ENCODE results near the gene HOXA6.

The HOXA6 gene

GRCh38 chr7:27108390-27109127 is 39.0 kb downstream of the HOXA6 start:
- DNase-seq (ENCODE audit: low spot score): no peak

DNA sequence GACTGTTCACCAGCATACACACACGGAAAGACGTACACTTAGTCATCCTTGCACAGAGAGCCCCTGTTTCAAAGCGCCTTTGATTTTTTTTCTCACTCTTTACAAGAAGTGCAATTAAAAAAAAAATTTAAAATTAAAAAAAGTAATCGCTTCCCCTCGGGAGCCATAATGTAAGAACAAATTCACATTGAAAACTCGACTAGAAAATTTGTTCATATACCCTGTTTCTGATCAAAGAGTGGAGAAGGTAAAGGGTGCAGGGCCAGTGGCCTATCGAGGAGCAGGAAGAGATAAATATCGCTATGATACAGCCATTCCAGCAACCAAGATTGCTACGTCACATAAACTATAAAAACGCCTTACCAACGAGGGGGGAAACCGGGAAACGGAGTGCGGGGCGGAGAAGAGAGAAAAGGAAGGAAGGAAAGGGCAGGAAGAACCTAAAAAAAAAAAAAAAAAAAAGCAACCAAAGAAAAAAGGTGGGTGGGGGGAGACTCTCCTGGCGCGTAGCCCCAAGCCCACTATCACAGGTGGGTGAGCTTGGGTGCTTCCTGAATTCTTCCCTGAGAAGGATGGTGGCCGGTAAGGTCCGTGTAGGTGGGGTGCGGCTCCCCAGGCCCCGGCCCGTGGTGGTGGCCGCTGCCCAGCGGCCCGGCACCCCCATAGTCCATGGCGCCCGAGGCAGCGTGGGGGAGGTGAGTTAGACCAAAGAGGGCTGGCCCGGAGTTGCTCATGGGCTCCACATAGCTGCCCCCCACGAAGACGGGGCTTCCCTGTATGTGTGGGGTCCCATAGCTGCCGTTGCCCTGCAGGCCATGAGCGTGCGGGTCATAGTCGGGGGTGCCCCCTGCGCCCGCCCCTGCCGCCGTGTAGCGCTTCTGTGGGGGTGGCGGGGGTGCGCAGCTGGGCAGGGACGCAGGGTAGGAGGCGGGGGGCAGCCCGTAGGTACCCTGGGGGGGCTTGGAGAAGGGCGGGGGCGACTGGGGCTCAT is 39.9 kb downstream of the HOXA6 start:
- DNase-seq (ENCODE audit: low spot score): no peak

GRCh38 chr7:27106901-27107240 is 40.7 kb downstream of the HOXA6 start:
- no peak for DNase-seq (ENCODE audit: low spot score)

DNA sequence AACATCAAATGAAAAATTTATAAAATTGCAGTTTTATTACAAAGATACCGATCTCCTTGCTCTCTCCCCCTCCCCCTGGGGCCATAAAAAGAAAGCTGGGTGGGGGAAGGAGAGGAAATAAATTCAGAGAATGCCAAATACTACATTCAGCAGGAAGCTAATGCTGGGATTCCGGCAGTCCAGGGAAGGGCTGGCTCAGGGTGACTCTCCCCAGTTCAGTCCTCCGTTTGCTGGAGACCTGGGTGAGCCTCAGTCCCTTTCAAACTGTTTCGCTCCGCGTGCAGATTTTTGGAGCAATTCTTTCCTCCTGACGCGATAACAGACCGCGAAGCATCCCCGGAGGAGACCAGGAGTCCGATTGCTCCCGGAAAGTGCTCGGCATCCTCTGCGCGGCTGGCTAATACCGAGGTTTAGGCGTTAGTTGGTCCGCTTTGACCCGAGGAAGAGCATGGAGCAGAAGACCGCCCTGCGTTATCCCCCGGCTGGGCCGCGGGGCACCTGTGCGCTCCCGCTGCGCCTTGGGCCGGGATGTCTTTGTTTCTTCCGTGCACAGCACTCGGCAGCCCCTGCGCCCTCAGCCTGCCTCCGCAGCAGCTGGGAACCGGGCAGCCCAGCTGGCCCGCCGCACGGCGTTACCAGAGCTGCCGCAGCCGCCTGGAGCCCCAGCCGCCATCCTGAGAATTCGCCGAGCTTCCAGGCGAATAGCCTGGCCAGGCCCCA is 41.2 kb downstream of the HOXA6 start:
- no peak for DNase-seq (ENCODE audit: low spot score)

- no peak for DNase-seq (ENCODE audit: low spot score)
Observed at GRCh38 chr7:27105301-27106031, 42.1 kb downstream of the HOXA6 start.

- no peak for DNase-seq (ENCODE audit: low spot score)
Observed at GRCh38 chr7:27104341-27105058, 43.1 kb downstream of the HOXA6 start.

- no peak for DNase-seq (ENCODE audit: low spot score)
Observed at GRCh38 chr7:27103489-27104226, 43.9 kb downstream of the HOXA6 start.

- DNase-seq (ENCODE audit: low spot score): no peak
Observed at GRCh38 chr7:27102581-27103442, 44.8 kb downstream of the HOXA6 start, which contains the start of gene HOXA2. Gene HOXA2 (minus strand): TSS chr7:27102683. CDS start chr7:27102500, 183 bp downstream.

DNA sequence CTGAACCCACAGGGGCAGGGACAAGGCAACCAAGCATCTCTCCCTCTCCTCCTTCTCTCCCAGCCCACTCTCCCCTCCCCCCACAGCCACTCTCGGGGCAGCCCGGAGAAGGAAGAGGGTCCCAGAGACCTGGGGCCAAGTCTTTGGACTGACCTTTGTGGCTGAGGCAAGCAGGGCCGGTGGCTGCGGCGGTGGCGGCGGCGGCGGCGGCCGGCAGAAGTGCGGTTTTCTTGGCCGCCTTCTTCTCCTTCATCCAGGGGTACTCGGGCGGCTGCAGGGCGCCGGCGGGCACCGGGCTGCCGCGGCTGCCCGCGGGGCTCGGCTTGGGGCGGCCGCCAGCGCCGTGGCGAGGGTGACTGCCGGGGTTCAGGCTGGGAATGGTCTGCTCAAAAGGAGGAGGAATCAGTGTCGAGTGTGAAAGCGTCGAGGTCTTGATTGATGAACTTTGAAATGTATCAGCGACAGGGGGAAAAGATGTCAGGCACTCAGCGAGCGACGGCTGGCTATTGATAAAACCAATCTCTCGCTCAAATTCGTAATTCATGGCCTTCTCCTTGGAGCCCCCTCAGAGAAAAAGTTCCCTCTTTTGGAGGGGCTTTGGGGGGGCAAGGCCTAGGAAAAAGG is 45.5 kb downstream of the HOXA6 start:
- DNase-seq (ENCODE audit: low spot score): no peak

DNA sequence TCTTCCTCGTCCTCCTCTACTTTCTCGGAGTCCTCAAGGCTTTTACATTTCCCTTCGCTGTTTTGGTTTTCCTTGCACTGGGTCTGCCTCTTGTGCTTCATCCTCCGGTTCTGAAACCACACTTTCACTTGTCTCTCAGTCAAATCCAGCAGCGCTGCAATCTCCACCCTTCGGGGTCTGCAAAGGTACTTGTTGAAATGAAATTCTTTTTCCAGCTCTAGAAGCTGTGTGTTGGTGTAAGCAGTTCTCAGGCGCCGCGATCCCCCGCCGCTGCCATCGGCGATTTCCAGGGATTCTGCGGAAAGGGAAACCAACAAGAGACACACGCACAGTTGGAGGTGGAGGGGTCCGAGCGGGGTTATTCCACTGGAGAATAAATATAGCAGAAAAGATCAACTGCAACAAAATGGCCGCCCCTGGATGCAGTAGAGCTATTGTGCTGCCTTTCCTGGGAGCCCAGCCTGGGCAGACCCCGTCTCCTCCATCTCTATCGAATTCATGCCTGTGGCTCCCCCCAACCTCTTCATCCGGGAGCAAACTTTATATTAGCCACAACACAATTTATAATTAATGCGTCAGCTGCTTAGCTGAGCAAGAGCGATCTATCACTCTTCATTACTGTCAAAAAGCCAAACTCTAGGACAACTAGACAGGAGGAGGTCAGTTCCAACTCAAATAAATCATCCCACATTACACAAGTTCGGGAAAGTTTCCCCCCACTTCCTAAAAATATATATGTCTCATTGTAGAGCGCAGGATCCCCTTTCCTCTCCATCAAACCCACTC is 46.2 kb downstream of the HOXA6 start:
- DNase-seq (ENCODE audit: low spot score): no peak

- DNase-seq (ENCODE audit: low spot score): no peak
Observed at GRCh38 chr7:27100694-27101170, 46.8 kb downstream of the HOXA6 start.

DNA sequence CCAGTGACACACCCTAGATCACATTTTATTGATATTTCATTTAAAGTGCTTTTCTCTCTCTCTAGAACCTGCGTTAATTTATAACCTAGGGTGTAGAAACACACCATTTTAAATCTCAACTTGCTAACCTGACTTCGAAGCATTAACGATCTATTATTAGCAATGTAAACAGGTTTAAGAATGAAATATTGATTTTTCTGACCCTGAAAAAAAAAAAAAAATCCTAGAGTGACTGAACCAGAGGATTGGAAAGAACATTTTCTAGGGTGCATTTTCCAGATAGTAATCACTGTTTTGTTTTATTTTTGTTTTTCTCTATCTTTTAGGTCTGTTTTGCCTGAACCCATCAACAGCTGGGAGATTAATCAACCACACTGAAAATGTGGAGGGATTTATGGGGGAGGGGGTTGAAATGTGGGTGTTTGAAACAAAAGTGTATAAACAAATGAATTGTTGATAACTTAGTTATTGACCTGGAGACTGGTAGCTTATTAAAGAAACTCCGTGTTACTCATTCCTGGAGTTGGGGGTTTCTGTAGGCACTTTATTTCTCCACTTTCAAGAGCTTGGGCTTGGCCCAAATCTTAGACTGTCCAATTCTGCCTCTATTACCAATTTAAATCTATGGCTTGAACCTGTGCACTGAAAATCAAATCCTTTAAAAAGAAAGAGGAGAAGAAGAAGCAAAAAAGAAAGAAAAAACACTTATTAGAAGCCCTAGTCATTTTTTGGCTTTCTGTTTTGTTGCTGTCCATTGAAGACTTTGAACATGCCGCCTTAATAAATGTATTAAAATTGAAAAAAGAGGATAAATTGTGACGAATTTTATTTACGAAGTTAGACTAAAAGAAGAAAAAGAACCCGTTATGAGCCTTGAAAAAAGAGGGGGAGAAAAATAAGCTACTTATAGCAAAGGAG is 47.9 kb downstream of the HOXA6 start:
- DNase-seq (ENCODE audit: low spot score): no peak

GRCh38 chr7:27098578-27099451 is 48.8 kb downstream of the HOXA6 start:
- no peak for DNase-seq (ENCODE audit: low spot score)

DNA sequence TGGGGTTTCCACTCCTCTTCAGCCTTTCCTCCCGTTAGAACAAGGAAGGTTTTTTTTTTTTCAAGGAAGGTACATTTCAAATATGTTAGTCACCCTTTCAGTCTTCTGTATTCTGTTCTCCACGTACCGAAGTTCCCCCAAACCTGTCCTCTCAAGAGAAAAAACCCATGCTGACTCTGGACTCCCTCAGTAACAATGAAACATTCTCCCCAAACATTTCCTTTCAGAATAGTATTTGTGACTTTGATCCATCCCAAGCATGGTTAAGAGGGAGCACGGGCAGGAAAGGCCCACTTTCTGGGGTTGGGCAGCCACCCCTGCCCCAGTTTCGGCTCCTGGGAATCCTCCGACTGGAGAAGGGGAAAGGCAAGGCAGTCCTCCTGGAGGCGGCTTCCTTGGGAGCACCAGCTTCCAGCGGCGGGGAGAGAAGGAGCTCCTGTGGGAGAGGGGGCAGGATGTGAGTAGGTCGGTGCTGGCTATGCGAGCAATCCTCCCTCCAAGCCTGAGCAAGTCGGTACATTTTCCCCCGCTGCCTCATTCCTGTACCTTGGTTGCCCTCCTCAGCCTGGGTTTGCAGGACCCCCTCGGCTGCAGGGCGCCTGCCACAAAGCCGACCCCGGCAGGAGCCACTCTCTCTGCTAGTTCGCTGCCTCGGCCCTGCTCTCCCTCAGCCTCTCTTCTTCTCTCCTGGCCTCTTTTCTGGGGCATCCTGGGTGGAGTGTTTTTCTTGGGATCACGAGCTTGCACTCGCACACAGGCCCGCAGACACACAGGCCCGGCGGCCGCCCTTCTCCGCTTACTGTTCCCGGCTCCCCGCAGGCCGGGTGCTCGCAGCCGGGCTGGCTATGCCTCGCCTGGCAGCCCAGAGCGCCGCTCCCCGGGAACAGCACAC is 49.6 kb downstream of the HOXA6 start:
- DNase-seq (ENCODE audit: low spot score): no peak

Measured in CD4-positive, alpha-beta T cell treated with Interleukin-6 at 100 ng/mL for 8 hours (primary cell).